Fibroblast of villous mesenchyme (primary cell): ENCODE data around the gene TNP2. TPM values are rescaled to one million over a fixed set of nuclear protein-coding genes. Genes with fewer than 3 reads are reported as not detected.

ENCODE experiments used
- DNase-seq: peaks from one replicate; pipeline ENCODE4 v3.0.0-alpha.2; 2010; ENCODE audit warnings: low read depth
- H3K4me3 ChIP-seq: 2 replicates; pipeline ENCODE4 v1.5.1; 2011; ENCODE audit warnings: low read depth, mild to moderate bottlenecking, low read length
- CTCF ChIP-seq: IDR thresholded peaks from 2 replicates; pipeline ENCODE4 v1.5.1; 2012; ENCODE audit warnings: low read depth, mild to moderate bottlenecking, low read length; ENCODE audit not compliant: insufficient read depth
- total RNA-seq: library from RNA; depleted of rRNA; stranded (reverse); fragments of >200 nt; gene quantifications from 2 replicates; pipeline ENCODE4 v1.2.3, GENCODE V29; 2012

Gene TNP2
- total RNA-seq, 1 donor = not detected

GRCh38 chr16:11270602-11271162, 1.6 kb upstream of the TNP2 start:
- H3K4me3 ChIP-seq = no peak overlapping the region
- DNase-seq = no peak
- no peak for TF ChIP-seq CTCF

- DNase-seq = no peak
- no peak for TF ChIP-seq CTCF
- no peak overlapping the region for H3K4me3 ChIP-seq
Observed at GRCh38 chr16:11265124-11265523, 4.0 kb downstream of the TNP2 start.

- TF ChIP-seq CTCF = no peak
- H3K4me3 ChIP-seq = no peak overlapping the region
- DNase-seq = no peak
Observed at GRCh38 chr16:11264155-11264832, 4.8 kb downstream of the TNP2 start.

- no peak for TF ChIP-seq CTCF
- no peak overlapping the region for H3K4me3 ChIP-seq
- DNase-seq = no peak
Observed at GRCh38 chr16:11263737-11264136, 5.4 kb downstream of the TNP2 start.

GRCh38 chr16:11262915-11263314, 6.2 kb downstream of the TNP2 start:
- TF ChIP-seq CTCF = no peak
- H3K4me3 ChIP-seq = no peak overlapping the region
- no peak for DNase-seq

GRCh38 chr16:11260596-11260966, 8.5 kb downstream of the TNP2 start:
- H3K4me3 ChIP-seq = no peak overlapping the region
- TF ChIP-seq CTCF = no peak
- no peak for DNase-seq
